Ovary (tissue), 9 donors: ENCODE data around the gene NEURL2. TPM values are rescaled to one million over a fixed set of nuclear protein-coding genes. Genes with fewer than 3 reads are reported as not detected.
"Not testable (repeated sequence)": the region's sequence is repeated elsewhere in the genome, so short reads cannot be mapped to it uniquely, and the experiment has no call there.

ENCODE experiments used
- DNase-seq, 5 donors: peaks; one replicate each; pipeline ENCODE4 v3.0.0-alpha.2; 2019 to 2020
- H3K27ac ChIP-seq, 2 donors: fragments of 200-600 bp; one replicate each; pipeline versions ENCODE4 v1.5.1 to v1.8.0; 2019 to 2022
- H3K27me3 ChIP-seq: fragments of 200-600 bp; one replicate; pipeline ENCODE4 v1.8.0; 2022
- H3K36me3 ChIP-seq: fragments of 200-600 bp; sonication (generic); one replicate; pipeline ENCODE4 v1.5.1; 2019
- H3K4me1 ChIP-seq: one replicate; pipeline ENCODE4 v1.8.1; 2013; ENCODE audit warnings: mild to moderate bottlenecking, moderate library complexity; ENCODE audit not compliant: insufficient read depth
- H3K4me3 ChIP-seq: fragments of 200-600 bp; sonication (generic); one replicate; pipeline ENCODE4 v1.5.1; 2017
- H3K9me3 ChIP-seq, 2 donors: fragments of 200-600 bp in 1 of 2; sonication (generic) in 1 of 2; one replicate each; pipeline versions ENCODE4 v1.5.1 to v1.8.1; 2013 to 2019; ENCODE audit warnings: mild to moderate bottlenecking in 1 of 2, moderate library complexity in 1 of 2
- CTCF ChIP-seq, 3 donors: fragments of 450-650 bp in 2 of 3; fragments of 200-600 bp in 1 of 3; IDR thresholded peaks; one replicate each; pipeline versions ENCODE4 v1.5.1 to v1.8.0; 2016 to 2022; ENCODE audit warnings: antibody characterized with exemption in 3 of 3, mild to moderate bottlenecking in 1 of 3
- EP300 ChIP-seq: sonication (generic); formaldehyde crosslinking; IDR thresholded peaks from one replicate; pipeline ENCODE4 v1.6.1; 2017; ENCODE audit warnings: antibody characterized with exemption
- POLR2A ChIP-seq: fragments of 450-650 bp; IDR thresholded peaks from one replicate; pipeline ENCODE4 v1.6.1; 2017; ENCODE audit warnings: antibody characterized with exemption, mild to moderate bottlenecking, moderate library complexity
- WGBS, 3 donors: extraction: QIAGEN DNeasy Blood & Tissue Kit in 1 of 3; methylation state at CpG; one replicate each; pipeline versions ENCODE4 v1.1.5 to v1.1.7; 2013 to 2017; 5-methylcytosine and 5-hydroxymethylcytosine counted together
- intact Hi-C, 4 donors: fragments of 100-400 bp; cut with DNase I; formaldehyde crosslinking; loops; one replicate each; pipeline versions ENCODE4 v1.11.0 to v1.15.1; 2022 to 2023
- polyA plus RNA-seq, 2 donors: library from polyadenylated mRNA; stranded (reverse); fragments of 200-250 nt in 1 of 2; fragments of 350-450 nt in 1 of 2; fragmentation: Illumina TruSeq in 1 of 2; extraction: RNeasy Lipid Tissue Mini Kit (QIAGEN cat#74804) in 1 of 2; gene quantifications; one replicate each; pipeline ENCODE4 v1.2.3, GENCODE V29; 2013 to 2014
- total RNA-seq, 7 donors: library from RNA; depleted of rRNA in 2 of 7; stranded (reverse); fragments of >200 nt in 2 of 7; fragmentation: NEBNext Ultra II Directional in 3 of 7; extraction: Animal tissue kit (Norgen Biotek cat#: 25700) in 3 of 7; gene quantifications; one replicate each; pipeline versions ENCODE4 v1.1.0 to v1.2.4, GENCODE V29; 2016 to 2023
- donor health status: DM: no; HTN: no; CAD: no; lungs with moderate emphysema.
- donor health status: DM: no; HTN: no; CAD: no.
- donor health status: Bipolar disorder and iron deficiency.
- donor health status: DM: yes; HTN: yes; CAD: no.
- donor health status: DM: no; HTN: no; CAD: no.
- donor health status: DM: yes; HTN: yes; CAD: no.

NEURL2 gene
- total and polyA plus RNA-seq, 9 donors, result 1.5 to 28.7 (median 12.3) TPM

GRCh38 chr20:45878076-45878761, 12.8 kb downstream of the NEURL2 start:
- H3K4me3 ChIP-seq, result no peak overlapping the region
- no peaks in the 10 kb centered on the region for H3K9me3 ChIP-seq
- peak overlapping the region in 1 of 2 donors; percentile 42 for H3K27ac ChIP-seq
- H3K4me1 ChIP-seq, result peaks cover 2% of the 10 kb centered on the region
- peak in 4 of 5 donors; percentile 36 to 68 (median 58) for DNase-seq
- intact Hi-C loops, result no loop called here
- TF ChIP-seq POLR2A (no peak), EP300 (no peak), CTCF (IDR thresholded peaks at IDR 0.05) (no peak)
- H3K27me3 ChIP-seq, result no peaks in the 10 kb centered on the region
- H3K36me3 ChIP-seq, result no peaks in the 10 kb centered on the region
- 32 to 57% (median 36%) methylated on average over 12 to 13 of the region's 13 CpGs for WGBS, 3 donors

GRCh38 chr20:45874576-45874975, 16.4 kb downstream of the NEURL2 start:
- no peaks in the 10 kb centered on the region for H3K9me3 ChIP-seq
- DNase-seq, result peak in 1 of 5 donors; percentile 1
- no peak overlapping the region for H3K4me3 ChIP-seq
- WGBS, 3 donors, result 75 to 83% (median 83%) methylated on average over 4 of the region's 4 CpGs
- no peaks in the 10 kb centered on the region for H3K4me1 ChIP-seq
- H3K27me3 ChIP-seq, result no peaks in the 10 kb centered on the region
- intact Hi-C loops, result no loop called here
- TF ChIP-seq CTCF (IDR thresholded peaks at IDR 0.05) (no peak), POLR2A (no peak), EP300 (no peak)
- H3K36me3 ChIP-seq, result no peaks in the 10 kb centered on the region
- H3K27ac ChIP-seq, result no peak overlapping the region

GRCh38 chr20:45874104-45874481, 16.9 kb downstream of the NEURL2 start:
- H3K36me3 ChIP-seq, intact Hi-C loops: not testable (repeated sequence)

GRCh38 chr20:45873409-45874103, 17.5 kb downstream of the NEURL2 start:
- Histone ChIP-seq H3K4me3 (no peak overlapping the region), H3K9me3 (no peaks in the 10 kb centered on the region), H3K27ac (no peak overlapping the region), H3K4me1 (no peaks in the 10 kb centered on the region), H3K27me3 (no peaks in the 10 kb centered on the region), H3K36me3 (no peaks in the 10 kb centered on the region)
- intact Hi-C loops, result no loop called here
- TF ChIP-seq EP300, result no peak
- no peak for TF ChIP-seq CTCF (IDR thresholded peaks at IDR 0.05)
- TF ChIP-seq POLR2A, result no peak
- 29 to 52% (median 51%) methylated on average over 1 of the region's 1 CpG for WGBS, 3 donors
- DNase-seq, result no peak

More at GRCh38 chr20:45874104-45874481, 16.9 kb downstream of the NEURL2 start:
- 92 to 94% (median 93%) methylated on average over 10 of the region's 10 CpGs for WGBS, 3 donors
- not testable (repeated sequence) for H3K4me3 ChIP-seq, H3K9me3 ChIP-seq, H3K27ac ChIP-seq, H3K27me3 ChIP-seq, H3K4me1 ChIP-seq
- DNase-seq, result peak in 1 of 5 donors; percentile 9

- DNase-seq, result no peak
- WGBS, 3 donors, result 88 to 93% (median 92%) methylated on average over 4 of the region's 4 CpGs
- no peak overlapping the region for H3K27ac ChIP-seq
Observed at GRCh38 chr20:45872626-45873025, 18.4 kb downstream of the NEURL2 start.

More at GRCh38 chr20:45872626-45873025, 18.4 kb downstream of the NEURL2 start:
- no peaks in the 10 kb centered on the region for H3K36me3 ChIP-seq
- TF ChIP-seq EP300, result no peak
- H3K4me3 ChIP-seq, result no peak overlapping the region
- intact Hi-C loops, result no loop called here
- H3K4me1 ChIP-seq, result peaks cover 1% of the 10 kb centered on the region
- H3K9me3 ChIP-seq, result no peaks in the 10 kb centered on the region
- H3K27me3 ChIP-seq, result no peaks in the 10 kb centered on the region
